ENCODE data around the gene MYT1. TPM values are rescaled to one million over a fixed set of nuclear protein-coding genes. Genes with fewer than 3 reads are reported as not detected.

Gene MYT1
- total and polyA plus RNA-seq, 2 of the 13 experiments (the other 11 are each of a cell fraction or from before 2014, with no cell fraction given): 0.58 to 2.5 TPM

DNA sequence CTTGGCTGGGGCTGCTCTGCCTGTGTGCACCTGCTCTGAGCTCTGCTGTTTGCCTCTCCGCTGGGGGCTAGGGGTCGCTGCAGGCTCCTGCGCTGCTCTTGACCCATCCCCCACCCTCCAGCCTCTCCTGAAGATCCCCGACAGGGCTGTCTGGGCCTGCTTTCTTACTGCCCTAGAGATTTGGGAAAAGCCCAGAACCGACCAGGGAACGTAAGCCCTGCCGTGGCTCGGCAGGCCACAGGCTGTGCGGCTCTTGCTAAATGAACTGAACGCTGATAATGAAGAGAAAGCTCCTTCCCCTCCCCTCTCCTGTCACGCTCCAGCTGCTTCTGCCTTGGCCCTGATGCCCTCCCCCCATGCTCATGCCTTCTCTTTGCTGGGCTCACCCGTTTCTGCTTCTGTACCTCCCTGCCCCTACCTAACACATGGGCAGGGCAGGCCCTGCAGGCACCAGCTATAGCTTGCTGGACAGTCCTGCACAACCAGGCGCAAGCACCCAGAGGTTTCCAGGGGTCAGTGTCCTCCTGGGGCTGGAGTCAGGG lies 59.3 kb downstream of the MYT1 start (continued):
- TF ChIP-seq, protein P1, sequence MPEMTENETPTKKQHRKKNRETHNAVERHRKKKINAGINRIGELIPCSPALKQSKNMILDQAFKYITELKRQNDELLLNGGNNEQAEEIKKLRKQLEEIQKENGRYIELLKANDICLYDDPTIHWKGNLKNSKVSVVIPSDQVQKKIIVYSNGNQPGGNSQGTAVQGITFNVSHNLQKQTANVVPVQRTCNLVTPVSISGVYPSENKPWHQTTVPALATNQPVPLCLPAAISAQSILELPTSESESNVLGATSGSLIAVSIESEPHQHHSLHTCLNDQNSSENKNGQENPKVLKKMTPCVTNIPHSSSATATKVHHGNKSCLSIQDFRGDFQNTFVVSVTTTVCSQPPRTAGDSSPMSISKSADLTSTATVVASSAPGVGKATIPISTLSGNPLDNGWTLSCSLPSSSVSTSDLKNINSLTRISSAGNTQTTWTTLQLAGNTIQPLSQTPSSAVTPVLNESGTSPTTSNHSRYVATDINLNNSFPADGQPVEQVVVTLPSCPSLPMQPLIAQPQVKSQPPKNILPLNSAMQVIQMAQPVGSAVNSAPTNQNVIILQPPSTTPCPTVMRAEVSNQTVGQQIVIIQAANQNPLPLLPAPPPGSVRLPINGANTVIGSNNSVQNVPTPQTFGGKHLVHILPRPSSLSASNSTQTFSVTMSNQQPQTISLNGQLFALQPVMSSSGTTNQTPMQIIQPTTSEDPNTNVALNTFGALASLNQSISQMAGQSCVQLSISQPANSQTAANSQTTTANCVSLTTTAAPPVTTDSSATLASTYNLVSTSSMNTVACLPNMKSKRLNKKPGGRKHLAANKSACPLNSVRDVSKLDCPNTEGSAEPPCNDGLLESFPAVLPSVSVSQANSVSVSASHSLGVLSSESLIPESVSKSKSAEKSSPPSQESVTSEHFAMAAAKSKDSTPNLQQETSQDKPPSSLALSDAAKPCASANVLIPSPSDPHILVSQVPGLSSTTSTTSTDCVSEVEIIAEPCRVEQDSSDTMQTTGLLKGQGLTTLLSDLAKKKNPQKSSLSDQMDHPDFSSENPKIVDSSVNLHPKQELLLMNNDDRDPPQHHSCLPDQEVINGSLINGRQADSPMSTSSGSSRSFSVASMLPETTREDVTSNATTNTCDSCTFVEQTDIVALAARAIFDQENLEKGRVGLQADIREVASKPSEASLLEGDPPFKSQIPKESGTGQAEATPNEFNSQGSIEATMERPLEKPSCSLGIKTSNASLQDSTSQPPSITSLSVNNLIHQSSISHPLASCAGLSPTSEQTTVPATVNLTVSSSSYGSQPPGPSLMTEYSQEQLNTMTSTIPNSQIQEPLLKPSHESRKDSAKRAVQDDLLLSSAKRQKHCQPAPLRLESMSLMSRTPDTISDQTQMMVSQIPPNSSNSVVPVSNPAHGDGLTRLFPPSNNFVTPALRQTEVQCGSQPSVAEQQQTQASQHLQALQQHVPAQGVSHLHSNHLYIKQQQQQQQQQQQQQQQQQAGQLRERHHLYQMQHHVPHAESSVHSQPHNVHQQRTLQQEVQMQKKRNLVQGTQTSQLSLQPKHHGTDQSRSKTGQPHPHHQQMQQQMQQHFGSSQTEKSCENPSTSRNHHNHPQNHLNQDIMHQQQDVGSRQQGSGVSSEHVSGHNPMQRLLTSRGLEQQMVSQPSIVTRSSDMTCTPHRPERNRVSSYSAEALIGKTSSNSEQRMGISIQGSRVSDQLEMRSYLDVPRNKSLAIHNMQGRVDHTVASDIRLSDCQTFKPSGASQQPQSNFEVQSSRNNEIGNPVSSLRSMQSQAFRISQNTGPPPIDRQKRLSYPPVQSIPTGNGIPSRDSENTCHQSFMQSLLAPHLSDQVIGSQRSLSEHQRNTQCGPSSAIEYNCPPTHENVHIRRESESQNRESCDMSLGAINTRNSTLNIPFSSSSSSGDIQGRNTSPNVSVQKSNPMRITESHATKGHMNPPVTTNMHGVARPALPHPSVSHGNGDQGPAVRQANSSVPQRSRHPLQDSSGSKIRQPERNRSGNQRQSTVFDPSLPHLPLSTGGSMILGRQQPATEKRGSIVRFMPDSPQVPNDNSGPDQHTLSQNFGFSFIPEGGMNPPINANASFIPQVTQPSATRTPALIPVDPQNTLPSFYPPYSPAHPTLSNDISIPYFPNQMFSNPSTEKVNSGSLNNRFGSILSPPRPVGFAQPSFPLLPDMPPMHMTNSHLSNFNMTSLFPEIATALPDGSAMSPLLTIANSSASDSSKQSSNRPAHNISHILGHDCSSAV (CRISPR knock-in tag; IDR thresholded peaks at IDR 0.05; ENCODE audit: borderline replicate concordance): no peak
- TF ChIP-seq ZNF30 (CRISPR knock-in tag; IDR thresholded peaks at IDR 0.05): no peak
- TF ChIP-seq MTA1 (CRISPR knock-in tag; IDR thresholded peaks at IDR 0.05; ENCODE audit: borderline replicate concordance): no peak
- peak; percentile 91; the same call in 1 of the 2 replicates for TF ChIP-seq ZNF788 (CRISPR knock-in tag; IDR thresholded peaks at IDR 0.05; ENCODE audit: borderline replicate concordance)
- no peak for TF ChIP-seq FOXJ3 (CRISPR knock-in tag; IDR thresholded peaks at IDR 0.05; ENCODE audit: borderline replicate concordance)
- TF ChIP-seq ZBTB25 (CRISPR knock-in tag; IDR thresholded peaks at IDR 0.05): no peak; the same call in 1 of the 2 replicates
- 0 out of 2 replicates have a peak, but pooled peaks have one; percentile 30 for TF ChIP-seq MEF2D (CRISPR knock-in tag; IDR thresholded peaks at IDR 0.05)
- no peak for TF ChIP-seq ZNF850 (CRISPR knock-in tag; conservative IDR thresholded peaks at IDR 0.05)
- TF ChIP-seq ZNF503 (CRISPR knock-in tag; IDR thresholded peaks at IDR 0.05): no peak
- no peak; the same call in 1 of the 2 replicates for TF ChIP-seq RXRA (CRISPR knock-in tag; IDR thresholded peaks at IDR 0.05)
- TF ChIP-seq ZNF496 (CRISPR knock-in tag; IDR thresholded peaks at IDR 0.05; ENCODE audit: insufficient replicate concordance): no peak
- TF ChIP-seq, protein P2, sequence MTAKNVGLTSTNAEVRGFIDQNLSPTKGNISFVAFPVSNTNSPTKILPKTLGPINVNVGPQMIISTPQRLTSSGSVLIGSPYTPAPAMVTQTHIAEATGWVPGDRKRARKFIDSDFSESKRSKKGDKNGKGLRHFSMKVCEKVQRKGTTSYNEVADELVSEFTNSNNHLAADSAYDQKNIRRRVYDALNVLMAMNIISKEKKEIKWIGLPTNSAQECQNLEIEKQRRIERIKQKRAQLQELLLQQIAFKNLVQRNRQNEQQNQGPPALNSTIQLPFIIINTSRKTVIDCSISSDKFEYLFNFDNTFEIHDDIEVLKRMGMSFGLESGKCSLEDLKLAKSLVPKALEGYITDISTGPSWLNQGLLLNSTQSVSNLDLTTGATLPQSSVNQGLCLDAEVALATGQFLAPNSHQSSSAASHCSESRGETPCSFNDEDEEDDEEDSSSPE (CRISPR knock-in tag; IDR thresholded peaks at IDR 0.05): peak; percentile 34; the same call in 1 of the 2 replicates
- no peak for TF ChIP-seq PHF21A (CRISPR knock-in tag; IDR thresholded peaks at IDR 0.05)
- TF ChIP-seq ZNF484 (CRISPR knock-in tag; IDR thresholded peaks at IDR 0.05; ENCODE audit: borderline replicate concordance, low read depth): no peak
- TF ChIP-seq ESRRA (CRISPR knock-in tag; IDR thresholded peaks at IDR 0.05; ENCODE audit: low read depth): peak; percentile 67
- TF ChIP-seq ZNF564 (CRISPR knock-in tag; IDR thresholded peaks at IDR 0.05): peak; percentile 55; the same call in 1 of the 2 replicates
- no peak for TF ChIP-seq TAF15 (IDR thresholded peaks at IDR 0.05; ENCODE audit: low read depth, low read length, poor library complexity, severe bottlenecking)

All from HepG2 (cell line).